HG03354 (cell line): ENCODE measurements around the gene ACTN4.

Experiments used
- ATAC-seq: cut with Tn5 transposase; IDR thresholded peaks from one replicate; pipeline ENCODE4 v1.9.1; 2021; ENCODE audit warnings: mild to moderate bottlenecking; ENCODE audit not compliant: unreplicated experiment, poor library complexity, severe bottlenecking

The ACTN4 gene

GRCh38 chr19:38718747-38719543 is 71.5 kb downstream of the ACTN4 start:
- ATAC-seq = no peak

GRCh38 chr19:38719761-38720558 is 72.5 kb downstream of the ACTN4 start:
- no peak for ATAC-seq

GRCh38 chr19:38720559-38721236 is 73.2 kb downstream of the ACTN4 start:
- no peak for ATAC-seq

- no peak for ATAC-seq
Observed at GRCh38 chr19:38721496-38721895, 74.0 kb downstream of the ACTN4 start.

- ATAC-seq = no peak
Observed at GRCh38 chr19:38721979-38722773, 74.7 kb downstream of the ACTN4 start.

- ATAC-seq = no peak
Observed at GRCh38 chr19:38722947-38723605, 75.6 kb downstream of the ACTN4 start.

GRCh38 chr19:38723606-38723965 is 76.1 kb downstream of the ACTN4 start:
- ATAC-seq = no peak

- no peak for ATAC-seq
Observed at GRCh38 chr19:38723990-38724854, 76.8 kb downstream of the ACTN4 start.

- ATAC-seq = no peak
Observed at GRCh38 chr19:38725469-38726283, 78.2 kb downstream of the ACTN4 start.

GRCh38 chr19:38726284-38726673 is 78.8 kb downstream of the ACTN4 start:
- no peak for ATAC-seq

GRCh38 chr19:38726761-38727301 is 79.4 kb downstream of the ACTN4 start:
- ATAC-seq = no peak

- ATAC-seq = no peak
Observed at GRCh38 chr19:38727306-38727867, 79.9 kb downstream of the ACTN4 start.

- no peak for ATAC-seq
Observed at GRCh38 chr19:38727868-38728660, 80.6 kb downstream of the ACTN4 start.

- ATAC-seq = no peak
Observed at GRCh38 chr19:38728752-38729541, 81.5 kb downstream of the ACTN4 start.

GRCh38 chr19:38729653-38730469 is 82.4 kb downstream of the ACTN4 start:
- peak; percentile 43 for ATAC-seq
